GM19468 (cell line): ENCODE data around the gene ARHGAP8.

Experiments
- ATAC-seq: cut with Tn5 transposase; IDR thresholded peaks from one replicate; pipeline ENCODE4 v1.9.1; 2021; ENCODE audit warnings: mild to moderate bottlenecking, moderate library complexity, moderate number of reproducible peaks; ENCODE audit not compliant: unreplicated experiment; ENCODE audit errors: extremely low read depth

The ARHGAP8 gene

GRCh38 chr22:44880610-44881290 lies 128.4 kb downstream of the ARHGAP8 start:
- ATAC-seq = no peak

GRCh38 chr22:44881624-44882023 lies 129.2 kb downstream of the ARHGAP8 start:
- ATAC-seq = no peak

- no peak for ATAC-seq
Measured at GRCh38 chr22:44882226-44882905, 130.0 kb downstream of the ARHGAP8 start.

- no peak for ATAC-seq
Measured at GRCh38 chr22:44883011-44883421, 130.6 kb downstream of the ARHGAP8 start.

- ATAC-seq = no peak
Measured at GRCh38 chr22:44884562-44884961, 132.2 kb downstream of the ARHGAP8 start.

GRCh38 chr22:44884968-44885805 lies 132.8 kb downstream of the ARHGAP8 start:
- no peak for ATAC-seq

- no peak for ATAC-seq
Measured at GRCh38 chr22:44885806-44886360, 133.5 kb downstream of the ARHGAP8 start.

- no peak for ATAC-seq
Measured at GRCh38 chr22:44887941-44888366, 135.6 kb downstream of the ARHGAP8 start.

- no peak for ATAC-seq
Measured at GRCh38 chr22:44888491-44889254, 136.3 kb downstream of the ARHGAP8 start.

- ATAC-seq = no peak
Measured at GRCh38 chr22:44889255-44889878, 137.0 kb downstream of the ARHGAP8 start.

GRCh38 chr22:44890416-44891292 lies 138.3 kb downstream of the ARHGAP8 start:
- ATAC-seq = no peak

GRCh38 chr22:44891293-44891747 lies 138.9 kb downstream of the ARHGAP8 start:
- no peak for ATAC-seq

GRCh38 chr22:44891791-44892190 lies 139.4 kb downstream of the ARHGAP8 start:
- no peak for ATAC-seq

- no peak for ATAC-seq
Measured at GRCh38 chr22:44892243-44892642, 139.9 kb downstream of the ARHGAP8 start.

GRCh38 chr22:44892803-44893730 lies 140.7 kb downstream of the ARHGAP8 start:
- no peak for ATAC-seq

- ATAC-seq = no peak
Measured at GRCh38 chr22:44893731-44894080, 141.3 kb downstream of the ARHGAP8 start.

GRCh38 chr22:44894321-44894720 lies 141.9 kb downstream of the ARHGAP8 start:
- ATAC-seq = no peak
